Hematopoietic multipotent progenitor cell treated with erythropoietin and hydrocortisone succinate and interleukin-3 and kit ligand, for 15 days (in vitro differentiated cells): ENCODE measurements around the gene SAA1.

Experiments
- DNase-seq: peaks from one replicate; pipeline ENCODE4 v3.0.0-alpha.2; 2015; ENCODE audit warnings: low spot score

Gene SAA1

DNA sequence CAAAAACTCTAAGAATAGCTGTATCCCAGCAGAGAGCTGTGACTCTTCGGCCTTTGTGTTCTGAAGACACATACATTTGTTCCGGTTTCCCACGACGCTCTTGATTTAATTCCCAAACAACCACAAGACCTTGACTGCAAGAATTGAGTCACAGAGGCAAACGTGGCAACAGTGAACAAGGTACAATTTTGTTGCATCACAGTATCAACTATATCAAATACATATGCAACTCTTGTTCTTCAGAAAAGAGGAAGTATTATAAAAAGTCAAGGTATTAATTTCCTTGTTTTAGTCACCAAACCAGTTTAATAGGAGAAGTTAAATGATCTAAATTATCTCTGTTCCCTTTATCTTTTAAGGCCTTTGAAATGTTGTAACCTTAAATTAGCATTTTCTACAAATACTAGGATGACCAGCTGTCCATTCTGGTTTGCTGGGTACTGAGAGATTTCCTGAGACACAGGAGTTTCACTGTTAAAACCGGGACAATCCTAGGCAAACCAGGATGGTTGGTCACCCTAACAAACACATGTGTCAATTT, 44.8 kb downstream of the SAA1 start:
- DNase-seq = no peak

DNA sequence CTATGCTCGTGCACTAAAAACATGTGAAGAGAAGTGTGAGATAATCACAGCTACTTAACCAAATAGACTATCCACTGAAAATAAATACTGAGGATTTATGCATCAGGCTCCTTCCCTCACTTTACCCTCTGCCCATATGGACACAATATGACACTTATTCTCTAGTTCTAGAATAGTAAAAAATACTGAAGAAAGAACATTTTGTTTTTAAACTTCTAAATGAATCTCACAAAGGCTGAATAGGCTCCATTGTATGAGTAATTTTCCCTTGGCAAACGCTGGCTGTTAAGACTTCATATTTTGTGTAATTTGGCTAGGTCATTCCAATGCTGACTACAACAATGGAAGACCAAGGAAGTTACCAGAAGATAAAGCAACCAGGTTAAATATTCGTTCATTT, 45.9 kb downstream of the SAA1 start:
- no peak for DNase-seq

DNA sequence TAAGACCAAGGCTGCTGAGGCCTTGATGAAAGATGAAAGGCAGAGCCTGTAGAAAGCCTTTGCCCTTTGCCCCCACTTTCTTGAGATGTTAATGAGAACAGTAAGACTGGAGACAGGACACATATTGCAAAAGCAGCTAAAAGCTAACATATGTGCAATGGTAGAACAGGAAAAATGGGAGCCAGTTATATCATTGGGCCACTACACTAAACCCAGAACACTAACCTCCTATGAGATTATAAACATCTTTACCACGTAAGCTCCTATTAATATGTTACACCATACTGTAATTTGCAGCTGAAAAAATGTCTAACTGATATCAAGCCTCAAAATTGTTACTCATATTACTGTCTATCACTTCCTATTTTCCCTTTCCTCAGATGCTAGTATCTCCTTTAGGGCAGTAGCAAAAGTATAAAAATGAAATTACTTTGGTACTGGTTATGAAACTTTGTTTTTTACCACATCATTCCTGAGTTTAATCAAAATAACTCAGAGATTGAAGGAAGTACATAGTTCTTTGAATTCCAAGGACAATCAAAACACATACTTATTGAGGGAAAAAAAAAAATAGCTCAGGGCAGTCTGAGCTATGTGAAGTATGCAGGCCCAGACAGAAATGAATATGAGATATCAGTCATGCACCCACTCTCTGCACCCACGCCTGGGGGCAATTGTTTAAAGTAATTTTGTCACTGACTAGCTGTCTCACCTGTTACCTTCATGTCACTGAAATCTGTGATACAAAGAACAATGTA, 46.8 kb downstream of the SAA1 start:
- no peak for DNase-seq

DNA sequence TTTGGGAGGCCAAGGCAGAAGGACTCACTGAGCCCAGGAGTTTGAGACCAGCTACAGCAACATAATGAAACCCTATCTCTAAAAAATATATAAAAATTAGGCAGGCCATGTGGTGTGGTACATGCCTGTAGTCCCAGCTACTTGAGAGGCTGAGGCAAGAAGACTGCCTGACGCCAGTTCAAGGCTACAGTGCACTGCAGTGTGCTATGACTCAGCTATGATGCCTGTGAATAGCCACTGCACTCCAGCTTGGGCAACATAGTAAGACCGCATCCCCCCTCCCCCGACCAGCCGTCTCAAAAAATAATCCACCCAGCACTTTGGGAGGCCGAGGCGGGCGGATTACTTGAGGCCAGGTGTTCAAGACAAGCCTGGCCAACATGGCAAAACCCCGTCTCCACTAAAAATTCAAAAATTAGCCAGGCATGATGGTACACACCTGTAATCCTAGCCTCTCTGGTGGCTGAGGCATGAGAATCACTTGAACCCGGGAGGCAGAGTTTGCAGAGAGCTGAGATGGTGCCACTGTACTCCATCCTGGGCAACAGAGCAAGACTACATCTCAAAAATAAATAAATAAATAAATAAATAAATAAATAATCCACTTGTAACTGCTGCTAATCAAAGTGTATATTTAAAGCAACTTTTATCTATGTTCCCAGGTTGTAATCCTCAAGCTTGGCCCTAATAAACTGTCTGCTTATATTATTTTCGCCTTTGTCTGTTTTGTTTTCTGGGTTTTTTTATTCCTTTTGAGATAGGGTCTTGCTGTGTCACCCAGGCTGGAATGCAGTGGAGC, 48.1 kb downstream of the SAA1 start:
- DNase-seq = no peak

DNA sequence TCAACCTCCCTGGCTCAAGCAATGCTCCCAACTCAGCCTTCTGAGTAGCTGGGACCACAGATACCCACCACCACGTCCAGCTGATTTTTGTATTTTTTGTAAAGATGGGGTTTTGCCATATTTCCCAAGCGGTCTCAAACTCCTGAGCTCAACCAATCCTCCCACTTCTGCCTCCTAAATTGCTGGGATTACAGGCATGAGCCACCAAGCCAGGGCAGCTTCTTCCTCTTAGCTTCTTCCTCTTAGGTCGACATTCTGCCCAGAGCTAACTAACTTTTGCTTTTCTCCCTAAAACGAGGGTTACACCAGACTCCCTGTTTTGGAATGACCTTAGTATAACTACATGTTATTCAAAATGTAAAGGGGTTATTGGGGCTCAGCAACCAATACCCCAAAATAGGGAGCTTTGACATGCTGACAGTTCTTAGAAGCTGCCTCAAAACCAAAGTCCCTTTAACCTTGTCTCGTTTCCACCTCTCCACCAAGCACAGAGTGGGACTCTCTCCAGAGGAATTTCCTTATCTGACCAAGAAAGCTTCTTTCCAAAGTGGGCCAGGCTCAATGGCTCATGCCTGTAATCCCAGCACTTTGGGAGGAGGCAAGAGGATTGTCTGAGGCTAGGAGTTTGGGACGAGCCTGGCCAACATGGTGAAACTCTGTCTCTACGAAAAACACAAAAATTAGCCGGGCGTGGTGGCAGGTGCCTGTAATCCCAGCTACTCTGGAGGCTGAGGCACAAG, 48.9 kb downstream of the SAA1 start:
- no peak for DNase-seq

DNA sequence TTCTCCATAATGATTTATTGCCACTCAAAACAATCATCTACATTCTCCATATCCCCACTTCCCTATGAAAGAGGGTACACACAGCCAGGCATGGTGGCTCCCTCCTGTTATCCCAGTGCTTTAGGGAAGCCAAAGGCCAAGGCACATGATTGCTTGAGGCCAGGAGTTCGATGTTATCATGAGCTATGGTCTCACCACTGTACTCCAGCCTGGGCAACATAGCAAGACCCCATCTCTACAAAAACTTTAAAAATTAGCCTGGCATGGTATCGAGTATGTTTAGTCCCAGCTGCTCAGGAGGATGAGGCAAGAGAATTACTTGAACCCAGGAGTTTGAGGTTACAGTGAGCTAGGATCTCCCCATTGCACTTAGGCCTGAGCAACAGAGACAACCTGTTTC, 49.8 kb downstream of the SAA1 start:
- no peak for DNase-seq

DNA sequence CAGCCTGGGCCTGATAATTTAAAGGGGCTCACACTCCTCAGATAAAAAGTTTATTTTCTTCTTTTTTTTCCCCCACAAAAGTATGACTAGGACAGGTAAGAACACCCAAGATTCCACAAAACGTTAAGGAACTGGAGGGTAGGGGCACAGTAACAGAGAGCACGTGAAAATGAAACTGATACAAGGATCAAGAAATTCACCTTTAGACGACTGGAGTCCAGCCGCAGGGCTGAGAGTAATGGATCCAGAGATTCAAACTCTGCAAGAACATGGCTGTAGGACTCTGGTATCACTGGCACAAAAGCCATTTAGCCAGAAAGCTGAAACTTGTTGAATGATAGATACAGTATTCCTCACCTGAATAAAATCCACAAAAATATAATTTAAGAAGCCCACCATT, 51.5 kb downstream of the SAA1 start:
- DNase-seq = no peak
